ENCODE results near the gene DST. TPM values are rescaled to one million over a fixed set of nuclear protein-coding genes. Genes with fewer than 3 reads are reported as not detected.

Gene DST
- total RNA-seq, 1 experiment from 2014 or later, result 71.8 TPM

GRCh38 chr6:56573624-56574023, 69.1 kb downstream of the DST start:
- no peak overlapping the region for H3K4me3 ChIP-seq (ENCODE audit: low read depth, low read length, poor library complexity, severe bottlenecking)
- no peak overlapping the region for H3K27ac ChIP-seq (ENCODE audit: low read depth, low read length, poor library complexity, severe bottlenecking)
- H3K27me3 ChIP-seq (replicated peaks; ENCODE audit: insufficient read depth, low read depth, low read length, poor library complexity), result no peaks in the 10 kb centered on the region
- no peak for TF ChIP-seq EZH2 (IDR thresholded peaks at IDR 0.05; ENCODE audit: borderline replicate concordance, low read depth, low read length, poor library complexity, severe bottlenecking)
- intact Hi-C loops (cut with micrococcal nuclease; ENCODE audit: unreplicated experiment), result no loop called here
- no peaks in the 10 kb centered on the region for H3K36me3 ChIP-seq (ENCODE audit: insufficient read depth, low read length, poor library complexity, severe bottlenecking)
- BruUV-seq (replicated peaks), result no TSS peak
- CTCF ChIA-PET, result no interaction called here
- no peaks in the 10 kb centered on the region for H3K4me1 ChIP-seq (ENCODE audit: insufficient read depth, low read length, poor library complexity, severe bottlenecking)
- no peak for DNase-seq (ENCODE audit: low spot score)
- POLR2A ChIA-PET (ENCODE audit: low non-redundant PET), result no interaction called here
- no peaks in the 10 kb centered on the region for H3K9me3 ChIP-seq (ENCODE audit: low read depth, low read length, poor library complexity, severe bottlenecking)

GRCh38 chr6:56572788-56573471, 69.8 kb downstream of the DST start:
- no peaks in the 10 kb centered on the region for H3K27me3 ChIP-seq (replicated peaks; ENCODE audit: insufficient read depth, low read depth, low read length, poor library complexity)
- BruUV-seq (replicated peaks), result TSS peak; percentile 51
- no peaks in the 10 kb centered on the region for H3K36me3 ChIP-seq (ENCODE audit: insufficient read depth, low read length, poor library complexity, severe bottlenecking)
- no peak overlapping the region for H3K27ac ChIP-seq (ENCODE audit: low read depth, low read length, poor library complexity, severe bottlenecking)
- intact Hi-C loops (cut with micrococcal nuclease; ENCODE audit: unreplicated experiment), result no loop called here
- peak; percentile 15 for DNase-seq (ENCODE audit: low spot score)
- no peak overlapping the region for H3K4me3 ChIP-seq (ENCODE audit: low read depth, low read length, poor library complexity, severe bottlenecking)
- H3K4me1 ChIP-seq (ENCODE audit: insufficient read depth, low read length, poor library complexity, severe bottlenecking), result no peaks in the 10 kb centered on the region
- H3K9me3 ChIP-seq (ENCODE audit: low read depth, low read length, poor library complexity, severe bottlenecking), result no peaks in the 10 kb centered on the region
- TF ChIP-seq CTCF (conservative IDR thresholded peaks at IDR 0.05; ENCODE audit: low read depth, low read length) (no peak), EZH2 (IDR thresholded peaks at IDR 0.05; ENCODE audit: borderline replicate concordance, low read depth, low read length, poor library complexity, severe bottlenecking) (no peak)
- ChIA-PET POLR2A (ENCODE audit: low non-redundant PET) (interaction anchor here (0.6 kb wide), 1 partner anchor 424 kb away, joined by 3 read pairs; no protein-coding TSS in a partner anchor), CTCF (no interaction called here)

GRCh38 chr6:56571605-56572004, 71.1 kb downstream of the DST start:
- BruUV-seq (replicated peaks), result no TSS peak
- ChIA-PET POLR2A (ENCODE audit: low non-redundant PET) (no interaction called here), CTCF (interaction anchor here (0.7 to 1.7 kb wide), 2 partner anchors 29 to 216 kb away, joined by 3 to 6 read pairs; no protein-coding TSS in a partner anchor)
- peaks cover 6% of the 10 kb centered on the region for H3K4me1 ChIP-seq (ENCODE audit: insufficient read depth, low read length, poor library complexity, severe bottlenecking)
- DNase-seq (ENCODE audit: low spot score), result no peak
- TF ChIP-seq EZH2 (IDR thresholded peaks at IDR 0.05; ENCODE audit: borderline replicate concordance, low read depth, low read length, poor library complexity, severe bottlenecking) (no peak), CTCF (conservative IDR thresholded peaks at IDR 0.05; ENCODE audit: low read depth, low read length) (no peak)
- intact Hi-C loops (cut with micrococcal nuclease; ENCODE audit: unreplicated experiment), result loop anchor here (2.0 kb wide), 1 partner anchor 213 kb away; no protein-coding TSS in a partner anchor
- no peaks in the 10 kb centered on the region for H3K9me3 ChIP-seq (ENCODE audit: low read depth, low read length, poor library complexity, severe bottlenecking)
- H3K4me3 ChIP-seq (ENCODE audit: low read depth, low read length, poor library complexity, severe bottlenecking), result no peak overlapping the region
- no peaks in the 10 kb centered on the region for H3K27me3 ChIP-seq (replicated peaks; ENCODE audit: insufficient read depth, low read depth, low read length, poor library complexity)
- no peaks in the 10 kb centered on the region for H3K36me3 ChIP-seq (ENCODE audit: insufficient read depth, low read length, poor library complexity, severe bottlenecking)
- H3K27ac ChIP-seq (ENCODE audit: low read depth, low read length, poor library complexity, severe bottlenecking), result no peak overlapping the region
